ENCODE results near the gene TRIM31.

TRIM31 gene

GRCh38 chr6:30102970-30103871 lies 9.7 kb downstream of the TRIM31 start:
- peak overlapping the region; percentile 71 for H3K27ac Mint-ChIP-seq
- H3K4me3 Mint-ChIP-seq, result peak overlapping the region; percentile 87
- H3K4me1 Mint-ChIP-seq, result peaks cover 49% of the 10 kb centered on the region
- H3K9me3 Mint-ChIP-seq, result no peaks in the 10 kb centered on the region
- no peaks in the 10 kb centered on the region for H3K36me3 Mint-ChIP-seq
- peaks cover 20% of the 10 kb centered on the region for H3K27me3 Mint-ChIP-seq

- Mint-ChIP-seq H3K27me3 (peaks cover 15% of the 10 kb centered on the region), H3K4me1 (peaks cover 56% of the 10 kb centered on the region), H3K4me3 (peak overlapping the region; percentile 87), H3K36me3 (no peaks in the 10 kb centered on the region), H3K9me3 (no peaks in the 10 kb centered on the region), H3K27ac (peak overlapping the region; percentile 71)
Observed at GRCh38 chr6:30102414-30102969, 10.4 kb downstream of the TRIM31 start.

GRCh38 chr6:30101444-30102413 lies 11.2 kb downstream of the TRIM31 start:
- H3K4me3 Mint-ChIP-seq, result peak overlapping the region; percentile 87
- H3K4me1 Mint-ChIP-seq, result peaks cover 64% of the 10 kb centered on the region
- peak overlapping the region; percentile 5 for H3K27ac Mint-ChIP-seq
- H3K27me3 Mint-ChIP-seq, result peaks cover 15% of the 10 kb centered on the region
- no peaks in the 10 kb centered on the region for H3K9me3 Mint-ChIP-seq
- no peaks in the 10 kb centered on the region for H3K36me3 Mint-ChIP-seq

GRCh38 chr6:30100585-30101443 lies 12.1 kb downstream of the TRIM31 start:
- peak overlapping the region; percentile 71 for H3K27ac Mint-ChIP-seq
- peaks cover 15% of the 10 kb centered on the region for H3K27me3 Mint-ChIP-seq
- H3K36me3 Mint-ChIP-seq, result no peaks in the 10 kb centered on the region
- peak overlapping the region; percentile 84 for H3K4me3 Mint-ChIP-seq
- H3K4me1 Mint-ChIP-seq, result peaks cover 64% of the 10 kb centered on the region
- H3K9me3 Mint-ChIP-seq, result no peaks in the 10 kb centered on the region

- peaks cover 15% of the 10 kb centered on the region for H3K27me3 Mint-ChIP-seq
Observed at GRCh38 chr6:30100154-30100553, 12.7 kb downstream of the TRIM31 start.

GRCh38 chr6:30097902-30098768 lies 14.8 kb downstream of the TRIM31 start:
- no peaks in the 10 kb centered on the region for H3K9me3 Mint-ChIP-seq
- H3K27ac Mint-ChIP-seq, result peak overlapping the region; percentile 44
- H3K36me3 Mint-ChIP-seq, result no peaks in the 10 kb centered on the region
- H3K27me3 Mint-ChIP-seq, result peaks cover 17% of the 10 kb centered on the region
- H3K4me1 Mint-ChIP-seq, result peaks cover 57% of the 10 kb centered on the region
- peak overlapping the region; percentile 9 for H3K4me3 Mint-ChIP-seq

More at GRCh38 chr6:30100154-30100553, 12.7 kb downstream of the TRIM31 start:
- no peaks in the 10 kb centered on the region for H3K9me3 Mint-ChIP-seq
- peak overlapping the region; percentile 78 for H3K4me3 Mint-ChIP-seq
- H3K27ac Mint-ChIP-seq, result peak overlapping the region; percentile 71
- no peaks in the 10 kb centered on the region for H3K36me3 Mint-ChIP-seq
- peaks cover 64% of the 10 kb centered on the region for H3K4me1 Mint-ChIP-seq

- no peaks in the 10 kb centered on the region for H3K36me3 Mint-ChIP-seq
- H3K4me3 Mint-ChIP-seq, result no peak overlapping the region
- no peak overlapping the region for H3K27ac Mint-ChIP-seq
- peaks cover 47% of the 10 kb centered on the region for H3K4me1 Mint-ChIP-seq
- no peaks in the 10 kb centered on the region for H3K9me3 Mint-ChIP-seq
- H3K27me3 Mint-ChIP-seq, result peaks cover 21% of the 10 kb centered on the region
Observed at GRCh38 chr6:30096829-30097228, 16.1 kb downstream of the TRIM31 start.

- Mint-ChIP-seq H3K27ac (no peak overlapping the region), H3K36me3 (no peaks in the 10 kb centered on the region), H3K27me3 (peaks cover 16% of the 10 kb centered on the region), H3K9me3 (no peaks in the 10 kb centered on the region), H3K4me3 (no peak overlapping the region), H3K4me1 (peaks cover 23% of the 10 kb centered on the region)
Observed at GRCh38 chr6:30093951-30094661, 18.8 kb downstream of the TRIM31 start.

- Mint-ChIP-seq H3K4me3 (no peak overlapping the region), H3K36me3 (no peaks in the 10 kb centered on the region), H3K27ac (no peak overlapping the region), H3K4me1 (peaks cover 13% of the 10 kb centered on the region), H3K27me3 (peaks cover 17% of the 10 kb centered on the region), H3K9me3 (no peaks in the 10 kb centered on the region)
Observed at GRCh38 chr6:30092852-30093543, 19.9 kb downstream of the TRIM31 start.

GRCh38 chr6:30091577-30092381 lies 21.1 kb downstream of the TRIM31 start:
- H3K4me1 Mint-ChIP-seq, result peaks cover under 1% of the 10 kb centered on the region
- no peaks in the 10 kb centered on the region for H3K9me3 Mint-ChIP-seq
- H3K4me3 Mint-ChIP-seq, result no peak overlapping the region
- H3K27me3 Mint-ChIP-seq, result peaks cover 28% of the 10 kb centered on the region
- no peak overlapping the region for H3K27ac Mint-ChIP-seq
- H3K36me3 Mint-ChIP-seq, result no peaks in the 10 kb centered on the region

- Mint-ChIP-seq H3K36me3 (no peaks in the 10 kb centered on the region), H3K9me3 (no peaks in the 10 kb centered on the region), H3K4me3 (no peak overlapping the region), H3K4me1 (no peaks in the 10 kb centered on the region), H3K27me3 (peaks cover 27% of the 10 kb centered on the region), H3K27ac (peak overlapping the region; percentile 10)
Observed at GRCh38 chr6:30087876-30088275, 25.0 kb downstream of the TRIM31 start.

GRCh38 chr6:30077218-30077617 lies 35.7 kb downstream of the TRIM31 start:
- H3K27ac Mint-ChIP-seq, result no peak overlapping the region
- no peak overlapping the region for H3K4me3 Mint-ChIP-seq
- H3K4me1 Mint-ChIP-seq, result peaks cover 40% of the 10 kb centered on the region
- no peaks in the 10 kb centered on the region for H3K9me3 Mint-ChIP-seq
- H3K36me3 Mint-ChIP-seq, result peaks cover 3% of the 10 kb centered on the region
- H3K27me3 Mint-ChIP-seq, result peaks cover 24% of the 10 kb centered on the region

Measured in activated naive CD4-positive, alpha-beta T cell treated with anti-CD3 and anti-CD28 coated beads, Interleukin-2, amount 50 U/mL, for 24 hours (primary cell).